GM18498 (cell line): ENCODE results near the gene SPC24.

Experiments
- ATAC-seq: cut with Tn5 transposase; IDR thresholded peaks from one replicate; pipeline ENCODE4 v1.9.1; 2021; ENCODE audit warnings: mild to moderate bottlenecking, moderate library complexity; ENCODE audit not compliant: unreplicated experiment

The SPC24 gene

GRCh38 chr19:11155373-11156120, at the start of gene SPC24:
Gene SPC24 (minus strand): TSS chr19:11155782. CDS start chr19:11155776, 6 bp downstream.
- peak; percentile 96 for ATAC-seq

GRCh38 chr19:11204943-11205349, 49.4 kb upstream of the SPC24 start:
- no peak for ATAC-seq

- ATAC-seq: no peak
Observed at GRCh38 chr19:11204076-11204602, 48.6 kb upstream of the SPC24 start.

GRCh38 chr19:11203194-11204075, 47.9 kb upstream of the SPC24 start:
- ATAC-seq: no peak

GRCh38 chr19:11202488-11203193, 47.1 kb upstream of the SPC24 start:
- ATAC-seq: no peak

- no peak for ATAC-seq
Observed at GRCh38 chr19:11201791-11202190, 46.2 kb upstream of the SPC24 start.

GRCh38 chr19:11200931-11201330, 45.3 kb upstream of the SPC24 start:
- no peak for ATAC-seq

- ATAC-seq: no peak
Observed at GRCh38 chr19:11200015-11200574, 44.5 kb upstream of the SPC24 start.

GRCh38 chr19:11199517-11199916, 43.9 kb upstream of the SPC24 start:
- ATAC-seq: no peak

- no peak for ATAC-seq
Observed at GRCh38 chr19:11198769-11199424, 43.3 kb upstream of the SPC24 start.

- no peak for ATAC-seq
Observed at GRCh38 chr19:11198175-11198534, 42.6 kb upstream of the SPC24 start.

- ATAC-seq: peak; percentile 82
Observed at GRCh38 chr19:11197291-11198174, 42.0 kb upstream of the SPC24 start, which contains the start of gene KANK2. Gene KANK2 (minus strand): TSS chr19:11197545. CDS start chr19:11194511, 3,034 bp downstream.

GRCh38 chr19:11196406-11197287, 41.1 kb upstream of the SPC24 start:
- ATAC-seq: no peak

GRCh38 chr19:11195681-11196080, 40.1 kb upstream of the SPC24 start:
- ATAC-seq: no peak

- ATAC-seq: no peak
Observed at GRCh38 chr19:11194656-11195558, 39.3 kb upstream of the SPC24 start.

- no peak for ATAC-seq
Observed at GRCh38 chr19:11194173-11194572, 38.6 kb upstream of the SPC24 start.
